Measurements from ENCODE around the gene UPK2.
"Not testable (repeated sequence)": the region's sequence is repeated elsewhere in the genome, so short reads cannot be mapped to it uniquely, and the experiment has no call there.

UPK2 gene

DNA sequence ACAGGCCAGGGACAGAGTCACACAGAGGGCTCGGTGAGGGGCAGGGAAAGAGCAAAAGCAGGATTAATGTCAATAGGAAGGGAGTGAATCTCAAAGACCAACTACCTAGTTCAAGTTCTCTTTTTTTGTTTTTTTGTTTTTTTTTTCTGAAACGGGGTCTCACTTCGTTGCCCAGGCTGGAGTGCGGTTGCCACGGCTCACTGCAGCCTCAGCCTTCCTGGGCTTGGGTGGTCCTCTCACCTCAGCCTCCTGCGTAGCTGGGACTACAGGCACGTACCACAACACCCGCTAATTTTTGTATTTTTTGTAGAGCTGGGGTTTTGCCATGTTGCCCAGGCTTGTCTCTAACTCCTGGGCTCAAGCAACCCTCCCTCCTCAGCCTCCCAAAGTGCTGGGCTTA, 20.7 kb upstream of the UPK2 start:
- FAIRE-seq (no peak), DNase-seq (ENCODE audit: insufficient read length, low spot score) (no peak)

DNA sequence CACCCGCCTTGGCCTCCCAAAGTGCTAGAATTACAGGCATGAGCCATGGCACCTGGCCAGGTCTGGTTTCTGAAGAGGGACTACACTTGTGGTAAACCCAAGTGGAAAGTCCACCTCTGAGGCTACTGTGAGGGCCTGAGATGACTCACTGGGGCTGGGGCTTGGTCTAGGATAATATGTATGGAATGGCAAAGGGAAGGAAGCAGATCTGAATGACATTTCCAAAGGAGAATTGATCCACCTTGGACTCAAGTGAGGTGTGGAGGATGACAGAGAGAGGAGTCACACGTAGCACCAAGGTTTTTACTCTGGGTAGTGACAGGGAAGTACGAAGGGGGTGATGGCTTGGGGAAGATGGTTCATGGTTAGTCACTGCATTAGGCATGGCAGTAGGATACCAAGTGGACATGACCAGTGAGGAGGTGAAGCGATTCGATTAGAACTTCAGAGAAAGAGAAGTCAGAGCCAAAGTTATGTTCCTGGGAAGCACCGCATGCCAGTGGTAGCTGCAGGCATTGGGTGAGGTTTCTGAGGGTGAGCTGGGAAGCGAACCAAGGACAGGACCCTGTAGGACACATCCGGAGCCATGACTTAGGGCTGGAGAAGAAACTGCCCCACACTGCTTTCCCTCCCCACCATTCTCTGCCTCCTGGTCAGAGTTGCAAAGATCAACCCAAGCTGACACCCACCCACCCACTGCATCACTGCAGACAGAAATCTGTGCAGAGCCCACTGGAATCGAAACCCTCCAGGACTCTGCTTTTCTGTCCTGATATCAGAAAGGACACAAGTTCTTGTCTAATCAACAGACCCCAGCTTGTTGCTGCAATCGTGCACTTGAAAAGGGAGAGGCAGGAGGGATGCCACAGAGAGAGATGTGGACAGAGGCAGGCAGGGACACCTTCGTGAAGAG, 17.4 kb upstream of the UPK2 start:
- no peak for DNase-seq (ENCODE audit: insufficient read length, low spot score)
- FAIRE-seq, result no peak

DNA sequence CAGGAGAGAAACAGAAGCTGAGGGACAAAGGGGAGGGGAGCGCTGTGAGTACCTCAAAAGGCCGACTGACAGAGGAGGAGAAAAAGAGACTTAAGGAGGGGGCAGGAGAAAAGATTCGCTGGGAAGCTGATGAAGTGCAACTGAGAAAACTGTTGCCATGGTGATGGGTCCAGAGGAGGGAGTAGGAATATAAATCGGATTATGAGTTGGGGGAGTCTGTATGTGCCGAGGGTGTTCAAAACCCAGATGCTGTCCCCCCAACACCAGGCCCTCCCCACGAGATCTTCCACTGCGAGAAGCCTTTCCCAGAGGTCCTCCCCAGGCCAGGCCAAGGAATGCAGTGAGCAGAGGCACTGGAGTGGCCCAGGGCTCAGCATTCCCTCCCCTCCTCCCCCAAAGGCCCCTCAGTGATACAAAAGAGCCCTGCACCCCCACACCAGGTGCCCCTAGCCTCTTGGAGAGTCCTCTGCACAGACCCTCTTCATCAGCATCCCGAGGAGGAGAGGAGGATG, 16.6 kb upstream of the UPK2 start:
- no peak for FAIRE-seq
- no peak for DNase-seq (ENCODE audit: insufficient read length, low spot score)

DNA sequence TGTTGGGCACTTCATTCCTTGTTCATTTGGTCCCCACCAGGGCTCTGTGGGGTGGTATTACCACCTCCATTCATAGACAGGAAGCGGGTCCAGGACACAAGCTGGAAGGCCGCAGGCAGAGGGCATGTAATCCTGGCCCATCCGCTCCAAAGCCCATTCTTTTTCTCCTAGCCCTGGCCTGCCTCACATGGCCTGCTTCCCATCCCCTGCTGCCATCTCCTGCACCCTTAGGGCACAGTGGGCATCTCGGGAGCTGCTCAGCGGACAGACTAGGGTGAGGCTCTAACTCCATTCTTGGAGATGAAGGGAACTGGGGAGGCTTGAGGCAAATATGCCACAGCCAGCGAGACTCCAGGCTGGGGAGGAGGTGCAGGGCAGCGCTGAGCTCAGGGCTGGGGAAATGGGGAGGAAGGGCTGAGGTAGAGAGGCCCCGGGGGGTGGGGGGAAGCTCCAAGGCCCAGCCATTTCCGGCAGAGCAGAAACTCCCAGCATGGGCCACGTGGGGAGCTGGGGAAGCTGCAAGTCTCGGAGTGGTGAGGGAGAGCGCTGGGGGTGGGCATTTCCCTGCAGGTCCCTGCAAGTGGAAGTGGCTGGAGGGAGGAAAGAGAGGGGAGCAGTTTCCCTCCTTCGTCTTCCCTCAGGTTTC, 16.0 kb upstream of the UPK2 start:
- no peak for DNase-seq (ENCODE audit: insufficient read length, low spot score)
- peak; percentile 85 for FAIRE-seq

DNA sequence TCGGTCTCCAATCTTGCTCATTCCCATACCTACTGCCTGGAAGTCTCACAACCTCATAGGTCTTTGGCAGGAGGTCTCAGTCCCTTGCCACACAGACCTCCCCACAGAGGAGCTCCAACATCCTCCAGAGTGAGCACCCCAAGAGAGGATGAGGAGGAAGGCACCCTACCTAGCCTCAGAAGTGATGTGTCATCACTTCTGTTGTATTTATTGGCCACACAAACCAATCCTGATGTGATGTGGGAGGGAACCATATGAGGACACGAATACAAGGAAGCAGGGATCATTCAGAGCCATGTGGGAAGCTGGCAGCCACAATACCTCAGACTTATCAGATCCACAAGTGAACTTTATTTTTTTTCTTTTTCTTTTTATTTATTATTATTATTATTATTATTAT, 9.0 kb upstream of the UPK2 start:
- DNase-seq (ENCODE audit: insufficient read length, low spot score) (no peak), FAIRE-seq (no peak)

DNA sequence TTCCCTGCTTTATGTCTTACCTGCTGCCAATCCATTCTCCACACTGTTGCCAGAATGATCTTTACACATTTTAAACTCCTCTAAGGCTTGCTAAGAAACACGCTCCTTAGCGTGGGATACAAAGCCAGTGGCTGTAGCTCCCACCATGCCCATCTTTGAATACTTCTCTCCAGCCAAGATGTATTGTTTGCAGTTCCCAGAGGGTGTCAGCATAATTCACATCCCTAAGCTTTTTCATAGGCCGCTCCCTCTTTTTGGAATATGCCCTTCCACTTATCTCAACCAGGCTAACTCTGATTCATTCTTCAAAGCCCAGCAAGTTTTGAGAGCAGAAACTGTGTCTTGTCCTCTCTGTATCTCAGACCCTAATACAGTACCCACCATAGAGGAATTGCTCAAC, 8.1 kb upstream of the UPK2 start:
- no peak for DNase-seq (ENCODE audit: insufficient read length, low spot score)
- no peak for FAIRE-seq

DNA sequence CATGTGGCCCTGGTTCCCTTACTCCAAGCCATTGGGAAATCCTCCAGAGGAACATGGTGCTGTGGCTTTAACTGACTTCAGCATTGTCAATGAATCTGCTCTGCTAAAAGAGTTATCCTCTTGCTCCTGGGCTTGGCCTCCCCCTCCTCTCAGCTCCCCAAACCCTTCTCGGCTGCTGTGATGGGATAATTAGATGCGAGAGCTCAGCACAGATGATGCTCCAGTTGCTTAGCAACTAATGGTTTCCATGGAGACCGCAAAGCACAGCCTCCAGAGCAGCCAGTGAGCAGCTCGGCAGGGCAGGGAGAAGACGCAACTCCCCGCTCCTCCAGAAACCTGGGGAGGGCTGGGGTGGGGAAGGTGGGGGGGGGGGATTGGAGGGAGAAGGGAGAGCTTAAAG, 2.8 kb upstream of the UPK2 start:
- FAIRE-seq, result no peak

DNA sequence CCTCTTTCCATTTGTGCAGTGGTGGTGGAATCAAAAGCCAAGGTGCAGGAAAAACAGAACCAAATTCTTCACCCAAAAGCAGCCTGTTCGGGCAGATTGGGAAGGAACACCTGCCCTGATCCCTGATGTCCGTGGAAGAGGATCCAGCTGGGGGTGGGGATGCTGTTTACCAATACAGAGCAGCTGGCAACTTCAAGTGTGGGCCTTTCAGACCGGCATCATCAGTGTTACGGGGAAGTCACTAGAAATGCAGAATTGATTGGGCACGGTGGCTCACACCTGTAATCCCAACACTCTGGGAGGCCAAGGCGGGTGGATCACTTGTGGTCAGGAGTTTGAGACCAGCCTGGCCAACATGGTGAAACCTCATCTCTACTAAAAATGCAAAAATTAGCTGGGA, 2.1 kb upstream of the UPK2 start:
- DNase-seq (ENCODE audit: insufficient read length, low spot score); FAIRE-seq: not testable (repeated sequence)

More for the DNA sequence above, 2.8 kb upstream of the UPK2 start:
- DNase-seq (ENCODE audit: insufficient read length, low spot score), result no peak

DNA sequence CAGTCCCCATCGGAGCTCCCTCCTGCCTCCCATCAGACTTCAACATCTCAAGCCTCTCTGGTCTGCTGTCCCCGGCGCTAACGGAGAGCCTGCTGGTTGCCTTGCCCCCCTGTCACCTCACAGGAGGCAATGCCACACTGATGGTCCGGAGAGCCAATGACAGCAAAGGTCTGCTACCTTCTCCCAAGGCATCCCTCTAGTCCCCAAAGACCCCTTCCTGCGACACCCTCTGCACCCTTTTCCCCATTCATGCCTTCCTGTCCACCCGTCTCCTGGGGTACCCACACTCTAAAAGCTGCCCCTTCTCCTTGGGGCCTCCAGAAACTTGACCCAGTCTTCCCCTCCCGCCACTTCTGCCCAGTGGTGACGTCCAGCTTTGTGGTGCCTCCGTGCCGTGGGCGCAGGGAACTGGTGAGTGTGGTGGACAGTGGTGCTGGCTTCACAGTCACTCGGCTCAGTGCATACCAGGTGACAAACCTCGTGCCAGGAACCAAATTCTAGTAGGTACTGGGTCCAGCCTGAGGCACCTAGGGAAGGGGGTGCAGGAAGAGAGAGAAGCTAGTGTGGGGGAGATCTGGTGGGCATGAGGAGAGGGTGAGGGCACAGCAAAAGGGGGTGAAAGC, 860 bp downstream of the UPK2 start:
- DNase-seq (ENCODE audit: insufficient read length, low spot score) (no peak), FAIRE-seq (no peak)

DNA sequence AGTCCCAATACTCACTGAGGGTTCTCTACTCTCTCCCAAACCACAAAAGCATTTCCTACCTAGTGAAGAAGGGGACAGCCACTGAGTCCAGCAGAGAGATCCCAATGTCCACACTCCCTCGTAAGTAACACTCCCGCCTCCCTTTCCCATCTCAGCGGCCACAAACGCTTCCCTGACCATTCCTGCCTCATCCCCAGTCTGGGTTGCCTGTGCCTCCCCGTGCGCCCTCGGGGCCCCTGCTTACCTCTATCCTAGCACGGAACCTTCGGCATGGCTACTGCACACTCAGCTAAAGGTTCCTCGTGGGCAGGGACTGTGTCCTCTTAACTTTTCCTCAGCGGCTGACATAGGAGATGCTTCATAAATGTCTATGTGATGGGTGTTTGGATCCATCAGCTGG, 1.5 kb downstream of the UPK2 start:
- no peak for DNase-seq (ENCODE audit: insufficient read length, low spot score)
- FAIRE-seq, result no peak

DNA sequence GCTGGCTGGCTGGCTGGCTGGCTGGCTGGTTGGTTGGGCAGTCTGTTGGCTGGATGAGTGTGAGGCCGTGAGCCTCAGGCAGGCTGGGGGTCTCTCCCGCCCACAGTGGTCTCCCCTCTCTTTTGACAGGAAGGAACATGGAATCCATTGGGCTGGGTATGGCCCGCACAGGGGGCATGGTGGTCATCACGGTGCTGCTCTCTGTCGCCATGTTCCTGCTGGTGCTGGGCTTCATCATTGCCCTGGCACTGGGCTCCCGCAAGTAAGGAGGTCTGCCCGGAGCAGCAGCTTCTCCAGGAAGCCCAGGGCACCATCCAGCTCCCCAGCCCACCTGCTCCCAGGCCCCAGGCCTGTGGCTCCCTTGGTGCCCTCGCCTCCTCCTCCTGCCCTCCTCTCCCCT, 1.9 kb downstream of the UPK2 start:
- no peak for FAIRE-seq
- DNase-seq (ENCODE audit: insufficient read length, low spot score), result no peak

DNA sequence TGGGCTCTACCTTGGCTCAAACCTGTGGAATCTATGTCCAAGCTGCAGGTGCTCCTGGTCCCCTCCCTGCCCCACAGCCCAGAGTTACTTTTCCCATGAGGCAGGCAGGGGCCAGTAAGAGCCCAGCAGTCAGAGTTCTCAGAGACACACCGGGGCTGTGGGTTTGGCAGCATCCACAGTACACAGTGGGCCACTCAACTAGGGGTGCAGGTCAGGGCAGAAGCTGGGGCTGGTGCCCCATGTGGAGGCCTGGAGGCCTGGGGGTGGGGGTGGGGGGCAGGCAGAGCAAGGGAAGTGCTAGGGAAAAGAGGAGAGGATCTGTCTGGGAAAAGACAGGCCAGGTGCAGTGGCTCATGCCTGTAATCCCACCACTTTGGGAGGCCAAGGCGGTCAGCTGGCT, 2.5 kb downstream of the UPK2 start:
- no peak for DNase-seq (ENCODE audit: insufficient read length, low spot score)
- FAIRE-seq, result no peak

DNA sequence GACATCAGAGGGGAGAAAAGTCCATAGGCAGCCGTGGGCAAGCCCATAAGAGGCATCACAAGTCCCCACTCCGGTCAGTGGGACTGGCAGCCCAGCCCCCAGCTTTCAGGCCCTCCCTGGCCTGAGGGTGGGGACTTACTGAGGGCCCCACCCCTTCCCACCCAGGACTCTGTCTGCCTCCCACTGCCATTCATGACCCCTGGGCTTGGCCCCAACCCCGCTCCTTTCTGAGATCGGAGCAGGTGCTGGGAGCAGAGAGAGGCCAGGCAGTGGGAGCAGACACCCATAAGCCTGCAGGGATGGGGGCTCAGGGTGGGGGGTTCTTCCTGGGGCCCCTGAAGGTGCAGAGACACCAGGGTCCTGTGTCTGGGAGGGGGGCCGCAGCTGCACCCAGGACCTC, 5.1 kb downstream of the UPK2 start:
- no peak for DNase-seq (ENCODE audit: insufficient read length, low spot score)
- no peak for FAIRE-seq

DNA sequence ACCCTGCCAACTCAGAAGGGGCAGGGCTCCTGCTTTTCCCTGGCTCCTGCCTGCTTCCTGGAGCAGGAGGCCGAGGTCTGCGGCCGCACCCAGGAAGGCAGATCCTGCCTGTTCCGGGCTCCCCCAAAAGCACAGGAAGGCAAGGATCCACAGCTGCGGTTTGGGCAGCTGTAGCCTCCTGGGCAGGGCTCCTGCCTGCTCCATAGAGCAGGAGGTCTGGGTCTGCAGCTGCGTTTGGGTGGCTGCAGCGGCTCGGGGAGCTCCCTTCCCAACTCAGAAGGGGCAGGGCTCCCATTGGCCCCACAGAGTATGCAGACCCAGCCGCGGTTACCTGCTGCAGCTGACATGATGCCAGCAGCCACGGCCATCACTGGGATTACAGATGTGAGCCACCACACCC, 5.5 kb downstream of the UPK2 start:
- FAIRE-seq (no peak), DNase-seq (ENCODE audit: insufficient read length, low spot score) (no peak)

DNA sequence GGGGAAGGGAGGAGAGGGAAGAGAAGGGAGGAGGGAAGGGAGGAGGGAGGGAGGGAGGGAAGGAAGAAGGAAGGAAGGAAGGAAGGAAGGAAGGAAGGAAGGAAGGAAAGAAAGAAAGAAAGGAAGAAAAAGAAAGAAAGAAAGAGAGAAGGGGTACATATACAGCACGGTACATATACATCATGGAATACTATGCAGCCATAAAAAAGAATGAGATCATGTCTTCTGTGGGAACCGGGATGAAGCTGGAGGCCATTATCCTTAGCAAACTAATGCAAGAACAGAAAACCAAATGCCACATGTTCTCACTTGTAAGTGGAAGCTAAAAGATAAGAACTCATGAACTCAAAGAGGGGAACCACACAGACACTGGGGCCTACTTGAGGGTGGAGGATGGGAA, 13.4 kb downstream of the UPK2 start:
- FAIRE-seq; DNase-seq (ENCODE audit: insufficient read length, low spot score): not testable (repeated sequence)

DNA sequence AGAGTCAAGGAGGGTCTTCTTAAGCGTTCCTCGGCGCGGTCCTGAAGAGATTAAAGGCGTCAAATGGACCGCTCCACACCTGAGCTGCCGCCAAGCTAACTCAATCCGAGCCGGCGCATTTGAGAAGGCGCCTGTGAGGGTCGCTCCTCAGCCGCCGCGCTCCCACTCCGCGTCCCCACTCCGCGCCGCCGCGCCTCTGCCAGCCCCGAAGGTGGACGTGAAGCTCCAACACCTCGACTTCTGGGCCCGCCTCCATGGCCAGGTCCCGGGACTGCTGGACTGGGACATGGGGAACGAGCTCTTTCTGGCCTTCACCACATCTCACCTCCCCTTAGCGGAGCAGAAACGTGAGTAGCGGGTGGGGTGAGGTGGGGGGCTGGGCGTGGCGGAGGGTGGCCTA, 15.5 kb downstream of the UPK2 start, which contains the start of gene FOXR1:
Gene FOXR1 (plus strand): TSS at position 116 of the 400 bp plus-strand sequence. CDS start 171 bp downstream, at position 287.
- no peak for FAIRE-seq
- no peak for DNase-seq (ENCODE audit: insufficient read length, low spot score)

DNA sequence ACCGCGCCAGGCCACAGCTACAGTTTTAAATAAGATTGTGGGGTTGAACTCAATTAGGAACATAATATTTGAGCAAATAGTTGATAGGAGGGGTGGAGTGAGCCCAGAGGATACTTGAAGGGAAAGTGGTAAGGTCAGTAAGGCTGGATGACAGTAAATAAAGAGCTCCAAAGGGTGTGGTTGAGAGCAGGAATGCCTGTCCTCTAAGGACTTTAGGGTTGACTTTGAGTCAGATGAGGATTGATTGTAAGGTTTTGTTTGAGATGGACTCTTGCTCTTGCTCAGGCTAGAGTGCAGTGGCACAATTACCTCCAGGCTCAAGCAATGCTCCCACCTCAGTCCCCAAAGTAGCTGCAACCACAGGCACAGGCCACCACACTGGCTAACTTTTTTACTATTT, 17.9 kb downstream of the UPK2 start:
- FAIRE-seq (no peak), DNase-seq (ENCODE audit: insufficient read length, low spot score) (no peak)

DNA sequence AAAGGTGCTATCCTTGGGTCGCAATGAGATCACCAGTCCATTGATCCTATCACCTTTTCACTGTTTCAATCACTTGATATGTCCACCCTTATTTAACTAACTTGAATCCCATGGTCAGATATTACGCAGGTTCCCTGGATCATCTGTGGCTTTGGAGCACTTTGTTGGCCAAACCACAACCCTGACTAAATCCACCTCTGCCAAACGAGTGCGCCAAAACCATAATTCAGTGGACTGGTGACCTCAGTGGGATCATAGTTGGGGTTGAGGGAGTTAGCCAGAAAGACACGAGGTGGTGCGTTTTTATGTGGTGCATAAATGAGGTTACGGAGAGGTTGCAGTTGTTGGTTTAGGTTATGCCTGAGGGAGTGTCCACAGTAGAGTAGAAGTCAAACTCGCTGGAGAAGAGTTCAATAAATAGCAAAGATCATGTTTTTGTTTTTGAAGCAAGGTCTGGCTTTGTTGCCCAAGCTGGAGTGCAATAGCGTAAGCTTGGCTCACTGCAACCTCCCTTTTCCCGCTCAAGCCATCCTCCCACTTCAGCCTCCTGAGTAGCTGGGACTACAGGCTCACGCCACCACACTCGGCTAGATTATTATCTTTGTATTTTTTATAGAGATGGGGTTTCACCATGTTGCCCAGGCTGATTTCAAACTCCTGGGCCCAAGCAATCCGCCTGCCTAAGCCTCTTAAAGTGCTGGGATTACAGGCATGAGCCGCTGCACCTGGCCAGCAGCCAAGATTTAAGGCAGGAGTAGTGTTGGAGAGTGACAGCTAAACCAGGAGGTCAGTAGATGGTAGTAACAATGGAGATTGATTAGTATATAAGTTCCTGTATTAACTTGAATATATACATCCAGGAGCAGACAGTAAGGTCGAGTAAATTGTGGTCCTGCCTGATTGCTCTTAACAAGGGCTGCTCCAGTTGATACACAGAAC, 19.9 kb downstream of the UPK2 start:
- DNase-seq (ENCODE audit: insufficient read length, low spot score), result no peak
- FAIRE-seq, result no peak

DNA sequence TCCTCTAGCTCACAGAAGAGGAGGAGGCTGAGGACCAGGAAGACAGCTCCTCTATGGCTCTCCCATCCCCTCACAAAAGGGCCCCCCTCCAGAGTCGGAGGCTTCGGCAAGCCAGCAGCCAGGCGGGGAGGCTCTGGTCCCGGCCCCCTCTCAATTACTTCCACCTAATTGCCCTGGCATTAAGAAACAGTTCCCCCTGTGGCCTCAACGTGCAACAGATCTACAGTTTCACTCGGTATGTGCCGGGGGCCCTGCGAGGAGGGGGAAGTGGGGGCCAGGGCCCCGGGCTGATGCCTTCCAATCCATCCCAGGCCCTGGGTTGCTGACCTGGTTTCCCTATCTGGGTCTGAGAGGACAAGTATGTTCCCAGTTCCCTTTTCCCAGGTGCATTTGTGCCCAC, 23.3 kb downstream of the UPK2 start:
- no peak for FAIRE-seq
- no peak for DNase-seq (ENCODE audit: insufficient read length, low spot score)

DNA sequence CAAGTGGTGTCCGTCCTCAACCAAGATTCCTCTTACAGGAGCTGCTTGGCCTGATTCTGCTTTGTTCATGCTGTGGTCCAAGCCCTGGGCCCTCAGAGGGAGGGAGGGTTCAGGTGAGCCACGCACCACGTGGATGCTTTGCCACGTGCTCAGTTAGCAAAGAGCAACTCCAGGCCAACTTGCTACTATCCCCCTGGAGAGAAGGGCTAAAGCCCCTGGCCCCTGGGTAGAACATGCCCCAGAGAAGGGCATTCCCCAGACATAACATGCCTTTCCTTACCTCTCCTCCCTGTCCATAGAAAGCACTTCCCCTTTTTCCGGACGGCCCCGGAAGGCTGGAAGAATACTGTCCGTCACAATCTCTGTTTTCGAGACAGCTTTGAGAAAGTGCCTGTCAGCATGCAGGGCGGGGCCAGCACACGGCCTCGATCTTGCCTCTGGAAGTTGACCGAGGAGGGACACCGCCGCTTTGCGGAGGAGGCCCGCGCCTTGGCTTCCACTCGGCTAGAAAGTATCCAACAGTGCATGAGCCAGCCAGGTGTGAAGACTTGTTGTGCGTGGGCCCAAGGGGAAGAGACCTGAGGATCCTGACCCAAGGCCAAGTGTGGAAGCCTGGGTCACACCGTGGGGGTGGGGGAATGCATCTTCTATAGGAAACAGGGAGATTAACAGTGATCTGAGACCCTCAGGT, 24.2 kb downstream of the UPK2 start:
- no peak for DNase-seq (ENCODE audit: insufficient read length, low spot score)
- FAIRE-seq, result no peak
